Activated B cell treated with CpG ODN at 0.5 μM for 24 hours (primary cell): ENCODE data around the gene RCOR3. TPM values are rescaled to one million over a fixed set of nuclear protein-coding genes. Genes with fewer than 3 reads are reported as not detected.

Experiments
- ATAC-seq: fragments of 200-7000 bp; cut with Tn5 transposase; one replicate; pipeline ENCODE4 v1.10.0; 2021; ENCODE audit warnings: low read depth, mild to moderate bottlenecking, moderate library complexity
- CTCF ChIA-PET: fragments of 350-600 bp; sonication (Branson Sonifier 250); formaldehyde crosslinking; loops from one replicate; lab custom pipeline; 2021; ENCODE audit warnings: antibody characterized with exemption; lab: Charles Lee
- POLR2A ChIA-PET: fragments of 350-600 bp; sonication (Branson Sonifier 250); formaldehyde crosslinking; loops from one replicate; lab custom pipeline; 2021; ENCODE audit warnings: antibody characterized with exemption; lab: Charles Lee
- DNase-seq: peaks from one replicate; pipeline ENCODE4 v3.0.0; 2022
- H3K27ac Mint-ChIP-seq: one replicate; pipeline ENCODE4 v1.8.0; 2020; ENCODE audit warnings: mixed read lengths
- H3K27me3 Mint-ChIP-seq: one replicate; pipeline ENCODE4 v1.8.0; 2021; ENCODE audit warnings: mixed read lengths
- H3K36me3 Mint-ChIP-seq: one replicate; pipeline ENCODE4 v1.8.0; 2021; ENCODE audit warnings: low read depth, mixed read lengths
- H3K4me1 Mint-ChIP-seq: one replicate; pipeline ENCODE4 v1.8.0; 2021; ENCODE audit warnings: mixed read lengths
- H3K4me3 Mint-ChIP-seq: one replicate; pipeline ENCODE4 v1.8.0; 2020; ENCODE audit warnings: mild to moderate bottlenecking, mixed read lengths
- H3K9me3 Mint-ChIP-seq: one replicate; pipeline ENCODE4 v1.8.0; 2020; ENCODE audit warnings: mixed read lengths
- CTCF ChIP-seq: fragments of 200-600 bp; IDR thresholded peaks from one replicate; pipeline ENCODE4 v1.8.0; 2022; ENCODE audit warnings: antibody characterized with exemption, mild to moderate bottlenecking
- intact Hi-C: fragments of 100-400 bp; cut with micrococcal nuclease; formaldehyde crosslinking; loops from one replicate; pipeline ENCODE4 v1.15.1; 2024
- total RNA-seq: library from RNA; stranded (reverse); gene quantifications from 2 replicates; pipeline ENCODE4 v1.2.3, GENCODE V29; 2022

RCOR3 gene
- total RNA-seq, 1 donor from 2014 or later = 72.3 TPM

GRCh38 chr1:211343607-211344006 is 84.4 kb downstream of the RCOR3 start:
- no peak for DNase-seq
- no peak for TF ChIP-seq CTCF
- peaks cover 96% of the 10 kb centered on the region for H3K4me1 Mint-ChIP-seq
- no peaks in the 10 kb centered on the region for H3K27me3 Mint-ChIP-seq
- ATAC-seq = no peak
- intact Hi-C loops = no loop called here
- peak overlapping the region; percentile 16 for H3K4me3 Mint-ChIP-seq
- POLR2A ChIA-PET = interaction anchor here (1.0 to 1.3 kb wide), 2 partner anchors 16 to 40 kb away, joined by 3 to 6 read pairs; no protein-coding TSS in a partner anchor
- peak overlapping the region; percentile 78 for H3K27ac Mint-ChIP-seq
- CTCF ChIA-PET = interaction anchor here (1.2 kb wide), 1 partner anchor 20 kb away, joined by 4 read pairs; no protein-coding TSS in a partner anchor
- peaks cover 49% of the 10 kb centered on the region for H3K36me3 Mint-ChIP-seq
- H3K9me3 Mint-ChIP-seq = no peaks in the 10 kb centered on the region

- Mint-ChIP-seq H3K27me3 (no peaks in the 10 kb centered on the region), H3K36me3 (peaks cover 49% of the 10 kb centered on the region), H3K4me3 (peak overlapping the region; percentile 16), H3K4me1 (peaks cover 93% of the 10 kb centered on the region), H3K27ac (peak overlapping the region; percentile 78), H3K9me3 (no peaks in the 10 kb centered on the region)
- intact Hi-C loops = no loop called here
- CTCF ChIA-PET = interaction anchor here (1.2 kb wide), 1 partner anchor 20 kb away, joined by 4 read pairs; no protein-coding TSS in a partner anchor
- DNase-seq (no peak), ATAC-seq (no peak)
- POLR2A ChIA-PET = interaction anchor here (1.3 kb wide), 1 partner anchor 17 kb away, joined by 6 read pairs; no protein-coding TSS in a partner anchor
- no peak for TF ChIP-seq CTCF
Observed at GRCh38 chr1:211344152-211344618, 85.0 kb downstream of the RCOR3 start.

- Mint-ChIP-seq H3K27me3 (no peaks in the 10 kb centered on the region), H3K4me1 (peaks cover 91% of the 10 kb centered on the region), H3K4me3 (no peak overlapping the region), H3K9me3 (no peaks in the 10 kb centered on the region), H3K27ac (peak overlapping the region; percentile 56), H3K36me3 (peaks cover 46% of the 10 kb centered on the region)
- intact Hi-C loops = no loop called here
- TF ChIP-seq CTCF = no peak
- DNase-seq = no peak
- ChIA-PET CTCF (no interaction called here), POLR2A (no interaction called here)
- no peak for ATAC-seq
Observed at GRCh38 chr1:211345719-211346118, 86.6 kb downstream of the RCOR3 start.

- Mint-ChIP-seq H3K27ac (peak overlapping the region; percentile 30), H3K9me3 (no peaks in the 10 kb centered on the region), H3K27me3 (no peaks in the 10 kb centered on the region), H3K4me3 (no peak overlapping the region), H3K4me1 (peaks cover 87% of the 10 kb centered on the region), H3K36me3 (peaks cover 45% of the 10 kb centered on the region)
- POLR2A ChIA-PET = interaction anchor here (1.0 to 1.7 kb wide), 5 partner anchors 11 to 35 kb away, joined by 4 to 6 read pairs (median 4); no protein-coding TSS in a partner anchor
- no peak for DNase-seq
- CTCF ChIA-PET = interaction anchor here (1.0 to 1.5 kb wide), 6 partner anchors 9 to 24 kb away, joined by 3 to 6 read pairs (median 4); no protein-coding TSS in a partner anchor
- intact Hi-C loops = loop anchor here (1.0 kb wide), 1 partner anchor 8 kb away; no protein-coding TSS in a partner anchor
- TF ChIP-seq CTCF = no peak
- ATAC-seq = no peak
Observed at GRCh38 chr1:211347077-211347844, 88.1 kb downstream of the RCOR3 start.

GRCh38 chr1:211348547-211348946 is 89.4 kb downstream of the RCOR3 start:
- H3K4me1 Mint-ChIP-seq = peaks cover 87% of the 10 kb centered on the region
- POLR2A ChIA-PET = interaction anchor here (1.4 to 1.7 kb wide), 2 partner anchors 12 to 34 kb away, joined by 4 to 6 read pairs; no protein-coding TSS in a partner anchor
- no peak overlapping the region for H3K4me3 Mint-ChIP-seq
- CTCF ChIA-PET = interaction anchor here (1.0 to 1.3 kb wide), 2 partner anchors 12 to 25 kb away, joined by 4 read pairs; no protein-coding TSS in a partner anchor
- H3K27me3 Mint-ChIP-seq = no peaks in the 10 kb centered on the region
- no peaks in the 10 kb centered on the region for H3K9me3 Mint-ChIP-seq
- intact Hi-C loops = no loop called here
- DNase-seq = no peak
- no peak for TF ChIP-seq CTCF
- no peak overlapping the region for H3K27ac Mint-ChIP-seq
- no peak for ATAC-seq
- H3K36me3 Mint-ChIP-seq = peaks cover 46% of the 10 kb centered on the region
